NCI-H1105 treated with DMSO at 0.1 percent for 48 hours (cell line): ENCODE measurements around the gene ZNF549.
"Not testable (repeated sequence)": the region's sequence is repeated elsewhere in the genome, so short reads cannot be mapped to it uniquely, and the experiment has no call there.

Experiments used
- DNase-seq: peaks from one replicate; lab custom pipeline; 2025; lab: John Stamatoyannopoulos, UW

ZNF549 gene

DNA sequence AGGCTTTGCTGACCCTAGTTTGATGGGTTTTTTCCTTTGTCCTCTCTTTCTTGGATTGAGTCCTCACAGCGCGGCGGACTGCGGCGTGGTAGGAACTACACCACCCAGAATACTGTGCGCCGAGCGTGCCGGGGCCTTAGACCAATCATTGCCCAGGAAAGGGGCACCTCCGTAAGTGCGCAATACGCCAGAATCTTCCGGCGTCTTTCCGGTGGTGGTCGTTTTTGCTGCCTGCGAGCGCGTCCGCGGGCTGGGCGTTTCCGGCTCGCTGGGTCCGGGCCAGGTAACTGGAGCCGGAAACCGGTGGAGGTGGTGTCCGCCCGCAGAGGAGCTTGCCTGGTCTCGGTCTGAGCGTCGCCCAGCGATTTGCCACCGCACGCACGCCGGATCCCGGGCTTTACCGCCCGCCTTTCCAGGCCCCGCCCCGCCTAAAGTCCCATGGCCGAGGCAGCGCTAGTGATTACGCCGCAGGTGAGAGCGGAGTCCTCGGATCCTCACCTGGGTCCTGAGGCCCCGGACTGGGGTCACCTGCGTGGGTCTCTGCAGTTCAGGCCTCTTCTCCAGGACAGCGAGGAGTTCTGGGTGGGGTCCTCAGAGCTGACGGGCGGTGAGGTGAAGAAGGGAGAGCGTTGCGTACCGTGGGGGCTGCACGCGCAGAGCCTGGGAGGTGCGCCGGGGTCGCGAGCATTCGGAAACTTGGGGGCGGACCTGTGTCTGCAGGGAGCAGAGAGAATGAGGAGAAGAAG lies at the start of gene ZNF549:
TSS of gene ZNF549 (plus strand) at position 221 of the 746 bp plus-strand sequence. CDS start at position 439, 218 bp downstream.
- DNase-seq = peak; percentile 96

DNA sequence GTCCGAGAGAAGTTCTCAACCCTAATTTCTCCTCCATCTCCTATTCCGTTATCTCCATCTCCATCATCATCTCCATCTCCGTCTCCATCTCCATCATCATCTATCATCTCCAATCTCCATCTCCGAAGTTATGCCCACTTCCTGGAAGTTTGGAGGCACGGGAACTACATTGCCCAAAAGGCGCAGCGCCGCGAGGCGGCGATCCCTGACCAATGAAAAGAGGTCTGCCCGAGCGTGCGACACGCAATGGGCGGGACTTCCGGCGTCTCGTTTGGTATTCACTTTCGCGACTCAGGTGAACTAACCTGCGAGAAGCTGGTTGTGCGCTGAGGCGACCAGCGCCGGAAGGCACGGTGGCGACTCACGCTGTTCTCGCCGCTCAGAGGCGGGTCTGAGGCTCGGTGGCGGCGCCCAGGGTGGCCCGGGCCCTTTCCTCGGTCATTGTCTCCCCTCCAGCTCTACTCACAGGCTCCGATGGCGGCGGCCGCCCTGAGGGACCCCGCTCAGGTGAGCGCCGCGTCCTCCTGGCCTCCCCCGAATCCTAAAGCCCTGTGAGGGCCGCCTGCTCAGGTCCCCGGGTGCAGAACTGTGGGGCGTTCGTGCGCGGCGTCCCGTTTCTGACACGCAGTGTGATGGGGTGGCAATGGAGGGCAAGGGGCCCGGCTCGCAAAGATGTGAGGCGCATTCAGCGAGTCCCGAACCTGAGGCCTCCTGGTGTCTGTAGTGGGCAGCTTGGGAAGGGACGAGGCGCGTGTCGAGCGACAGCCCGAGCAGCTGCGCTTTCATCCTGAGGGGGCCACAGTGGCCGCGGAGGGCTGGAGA lies 39.5 kb upstream of the ZNF549 start, which contains the start of gene ZNF419:
TSS of gene ZNF419 (plus strand) at position 274 of the 822 bp plus-strand sequence. CDS start at position 475, 201 bp downstream.
- peak; percentile 91 for DNase-seq

DNA sequence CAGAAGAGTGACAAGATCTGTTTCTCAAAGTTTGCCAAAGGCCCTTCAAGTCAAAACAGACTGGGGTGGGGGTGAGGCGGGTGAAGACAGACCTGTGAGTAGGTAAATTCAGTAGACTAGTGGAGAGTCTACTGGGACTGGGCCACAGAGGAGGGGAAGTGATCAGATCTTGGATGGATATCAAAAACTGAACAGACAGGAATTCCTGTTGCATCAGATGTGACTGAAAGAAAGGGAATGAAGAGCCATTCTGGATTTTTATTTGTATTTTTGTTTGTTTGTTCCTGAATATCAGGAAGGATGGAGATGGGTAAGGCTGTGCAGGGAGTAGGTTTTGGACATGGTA lies 38.9 kb upstream of the ZNF549 start:
- DNase-seq = not testable (repeated sequence)

DNA sequence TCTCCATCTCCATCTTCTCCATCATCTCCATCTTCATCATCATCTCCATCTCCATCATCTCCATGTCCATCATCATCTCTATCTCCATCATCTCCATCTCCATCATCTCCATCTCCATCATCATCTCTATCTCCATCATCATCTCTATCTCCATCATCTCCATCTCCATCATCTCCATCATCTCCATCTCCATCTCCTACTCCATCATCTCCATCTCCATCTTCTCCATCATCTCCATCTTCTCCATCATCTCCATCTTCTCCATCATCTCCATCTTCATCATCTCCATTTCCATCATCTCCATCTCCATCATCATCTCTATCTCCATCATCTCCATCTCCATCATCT lies 27.9 kb upstream of the ZNF549 start:
- DNase-seq = not testable (repeated sequence)

DNA sequence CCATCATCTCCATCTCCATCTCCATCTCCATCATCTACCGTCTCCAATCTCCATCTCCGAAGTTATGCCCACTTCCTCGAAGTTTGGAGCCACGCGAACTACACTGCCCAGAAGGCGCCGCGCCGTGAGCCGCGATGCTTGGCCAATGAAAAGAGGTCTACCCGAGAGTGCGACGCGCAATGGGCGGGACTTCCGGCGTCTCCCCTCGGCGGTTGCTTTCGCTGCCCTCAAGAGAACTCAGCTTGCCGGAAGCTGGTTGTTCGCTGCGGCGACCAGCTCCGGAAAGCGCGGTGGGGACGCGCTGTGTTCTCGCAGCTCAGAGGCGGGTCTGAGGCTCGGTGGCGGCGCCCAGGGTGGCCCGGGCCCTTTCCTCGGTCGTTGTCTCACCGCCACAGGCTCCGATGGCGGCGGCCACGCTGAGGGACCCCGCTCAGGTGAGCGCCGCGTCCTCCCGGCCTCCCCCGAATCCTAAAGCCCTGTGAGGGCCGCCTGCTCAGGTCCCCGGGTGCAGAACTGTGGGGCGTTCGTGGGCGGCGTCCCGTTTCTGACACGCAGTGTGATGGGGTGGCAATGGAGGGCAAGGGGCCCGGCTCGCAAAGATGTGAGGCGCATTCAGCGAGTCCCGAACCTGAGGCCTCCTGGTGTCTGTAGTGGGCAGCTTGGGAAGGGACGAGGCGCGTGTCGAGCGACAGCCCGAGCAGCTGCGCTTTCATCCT lies 27.3 kb upstream of the ZNF549 start, which contains the start of gene ZNF773:
TSS of gene ZNF773 (plus strand) at position 259 of the 716 bp plus-strand sequence. CDS start at position 402, 143 bp downstream.
- peak; percentile 61 for DNase-seq

DNA sequence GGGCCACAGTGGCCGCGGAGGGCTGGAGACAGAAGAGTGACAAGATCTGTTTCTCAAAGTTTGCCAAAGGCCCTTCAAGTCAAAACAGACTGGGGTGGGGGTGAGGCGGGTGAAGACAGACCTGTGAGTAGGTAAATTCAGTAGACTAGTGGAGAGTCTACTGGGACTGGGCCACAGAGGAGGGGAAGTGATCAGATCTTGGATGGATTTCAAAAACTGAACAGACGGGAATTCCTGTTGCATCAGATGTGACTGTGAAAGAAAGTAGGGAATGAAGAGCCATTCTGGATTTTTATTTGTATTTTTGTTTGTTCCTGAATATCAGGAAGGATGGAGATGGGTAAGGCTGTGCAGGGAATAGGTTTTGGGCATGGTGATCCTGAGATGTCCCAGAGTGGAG lies 26.8 kb upstream of the ZNF549 start:
- DNase-seq = not testable (repeated sequence)

DNA sequence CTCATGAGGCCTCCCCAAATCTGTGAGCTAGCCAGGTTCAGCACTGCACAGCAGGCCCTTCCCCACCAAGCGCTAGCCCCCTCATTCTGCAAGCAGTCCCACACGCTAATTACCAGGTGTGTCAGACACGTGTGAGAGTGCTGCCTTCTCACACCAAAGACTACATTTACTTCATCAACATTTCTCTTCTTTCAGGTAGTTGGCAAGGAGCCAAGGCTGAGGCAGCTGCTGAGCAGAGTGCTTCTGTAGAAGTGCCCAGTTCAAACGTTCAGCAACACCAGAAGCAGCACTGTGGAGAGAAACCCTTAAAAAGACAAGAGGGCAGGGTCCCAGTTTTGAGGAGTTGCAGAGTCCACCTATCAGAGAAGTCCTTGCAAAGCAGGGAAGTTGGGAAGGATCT lies 21.0 kb upstream of the ZNF549 start:
- peak; percentile 26 for DNase-seq

DNA sequence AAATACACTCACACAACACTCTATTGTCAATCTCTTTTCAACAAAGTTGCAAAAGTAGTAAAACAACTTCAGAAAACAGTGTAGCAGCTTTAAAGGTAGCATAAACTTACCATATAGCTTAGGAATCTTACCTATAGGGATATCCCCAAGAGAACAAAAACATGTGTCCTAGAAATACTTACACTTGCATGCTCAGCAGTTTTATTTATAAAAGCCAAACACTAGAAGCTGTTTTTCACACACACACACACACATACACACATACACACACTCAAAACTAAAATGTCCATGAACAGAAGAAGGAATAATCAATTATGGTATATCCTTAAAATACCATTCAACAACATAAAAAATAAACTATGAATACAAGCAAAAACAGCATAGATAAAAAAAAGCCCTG lies 15.7 kb upstream of the ZNF549 start:
- no peak for DNase-seq

DNA sequence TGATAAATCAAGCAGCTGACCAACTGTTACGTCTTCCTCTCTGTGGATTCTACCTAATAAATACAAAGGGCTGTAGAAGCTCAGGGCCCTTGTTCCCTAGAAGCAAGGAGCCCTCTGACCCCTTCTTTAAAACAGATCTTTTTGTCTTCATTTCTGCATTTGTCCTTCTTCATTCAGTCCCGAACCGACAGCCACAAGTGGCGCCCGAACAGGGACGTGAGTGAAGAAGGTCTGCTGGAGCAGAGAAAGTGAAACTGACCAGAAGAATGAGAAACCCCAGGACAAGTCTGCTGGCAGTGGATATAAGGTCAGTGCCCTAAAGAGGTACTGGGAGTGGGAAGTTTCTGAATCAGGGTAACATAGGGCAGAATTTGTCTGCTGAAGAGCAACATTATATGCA lies 14.3 kb upstream of the ZNF549 start:
- DNase-seq = no peak

DNA sequence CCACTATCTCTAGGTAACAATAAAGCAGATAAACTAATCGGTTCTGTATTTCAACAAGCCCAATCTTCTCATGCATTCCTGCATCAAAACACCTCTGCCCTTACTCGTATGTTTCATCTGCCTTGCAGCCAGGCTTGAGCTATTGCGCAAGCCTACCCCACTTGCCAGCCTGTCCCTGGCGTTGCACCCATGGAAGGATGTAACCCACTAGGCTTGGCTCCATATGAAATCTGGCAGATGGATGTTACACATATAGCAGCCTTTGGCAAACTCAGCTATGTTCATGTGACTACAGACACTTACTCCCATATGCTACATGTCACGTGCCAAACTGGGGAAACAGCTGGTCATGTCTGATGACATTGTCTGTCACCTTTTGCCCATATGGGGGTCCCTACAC lies 11.9 kb upstream of the ZNF549 start:
- no peak for DNase-seq

DNA sequence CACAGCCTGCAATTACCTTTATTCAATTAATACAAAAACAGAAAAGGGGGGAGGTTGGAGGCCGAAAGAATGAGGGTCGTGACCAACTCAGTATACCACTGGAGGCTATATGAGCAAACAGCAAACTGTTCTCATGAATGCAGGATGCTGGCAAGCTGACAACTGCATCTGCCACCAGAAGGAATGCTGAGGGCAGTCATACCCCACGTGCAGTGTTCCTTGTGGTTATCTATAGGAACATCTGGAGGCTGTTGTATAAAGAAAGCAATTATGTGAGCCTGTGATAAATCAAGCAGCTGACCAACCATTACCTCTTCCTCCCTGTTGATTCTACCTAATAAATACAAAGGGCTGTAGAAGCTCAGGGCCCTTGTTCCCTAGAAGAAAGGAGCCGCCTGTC lies 9.1 kb upstream of the ZNF549 start:
- not testable (repeated sequence) for DNase-seq

DNA sequence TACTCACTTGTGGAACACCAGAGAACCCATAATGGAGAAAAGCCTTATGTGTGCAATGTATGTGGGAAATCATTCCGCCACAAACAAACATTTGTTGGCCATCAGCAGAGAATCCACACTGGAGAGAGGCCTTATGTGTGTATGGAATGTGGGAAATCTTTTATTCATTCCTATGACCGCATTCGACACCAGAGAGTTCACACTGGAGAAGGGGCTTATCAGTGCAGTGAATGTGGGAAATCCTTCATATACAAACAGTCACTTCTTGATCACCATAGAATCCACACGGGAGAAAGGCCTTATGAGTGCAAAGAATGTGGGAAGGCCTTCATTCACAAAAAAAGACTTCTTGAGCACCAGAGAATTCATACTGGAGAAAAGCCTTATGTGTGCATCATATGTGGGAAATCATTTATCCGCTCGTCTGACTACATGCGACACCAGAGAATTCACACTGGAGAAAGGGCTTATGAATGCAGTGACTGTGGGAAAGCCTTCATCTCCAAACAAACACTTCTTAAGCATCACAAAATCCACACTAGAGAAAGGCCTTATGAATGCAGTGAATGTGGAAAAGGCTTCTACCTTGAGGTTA lies 10.9 kb downstream of the ZNF549 start:
- DNase-seq = no peak

DNA sequence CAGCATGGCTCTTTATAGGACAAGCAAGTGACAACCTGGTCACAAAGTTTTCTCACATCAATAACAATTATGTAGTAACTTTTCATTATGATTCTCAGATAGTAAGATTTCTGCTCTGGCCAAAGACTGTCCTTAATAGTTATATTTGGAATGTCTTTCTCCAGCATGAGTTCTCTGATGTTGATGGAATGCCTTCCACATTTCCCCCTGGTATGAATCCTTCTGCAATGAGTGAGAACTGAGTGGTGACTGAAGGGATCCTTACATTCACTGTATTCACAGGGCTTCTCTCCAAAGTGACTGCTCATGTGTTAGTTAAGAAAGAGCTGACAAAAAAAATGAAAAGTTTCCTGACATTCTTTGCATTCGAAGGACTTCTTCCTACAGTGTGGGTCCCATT lies 19.4 kb downstream of the ZNF549 start:
- DNase-seq = no peak

DNA sequence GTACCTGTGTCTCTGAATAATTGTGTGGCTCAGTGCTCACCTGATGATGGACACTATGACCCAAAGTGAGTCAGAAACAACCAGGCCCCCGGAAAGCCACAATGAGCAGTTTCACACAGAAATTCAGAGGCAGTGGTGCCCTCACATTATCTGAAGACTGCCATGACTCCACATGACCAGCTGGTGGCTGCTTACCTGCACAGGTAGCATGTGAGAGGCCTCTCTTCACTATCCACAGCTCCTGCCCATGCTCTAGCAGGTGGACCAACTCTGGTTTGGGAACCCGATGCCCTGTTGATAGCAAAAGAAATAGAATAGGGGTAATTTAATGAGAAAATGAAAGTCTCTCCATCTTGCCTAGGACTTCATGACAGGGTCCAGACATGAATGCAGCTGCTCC lies 25.3 kb downstream of the ZNF549 start:
- no peak for DNase-seq

DNA sequence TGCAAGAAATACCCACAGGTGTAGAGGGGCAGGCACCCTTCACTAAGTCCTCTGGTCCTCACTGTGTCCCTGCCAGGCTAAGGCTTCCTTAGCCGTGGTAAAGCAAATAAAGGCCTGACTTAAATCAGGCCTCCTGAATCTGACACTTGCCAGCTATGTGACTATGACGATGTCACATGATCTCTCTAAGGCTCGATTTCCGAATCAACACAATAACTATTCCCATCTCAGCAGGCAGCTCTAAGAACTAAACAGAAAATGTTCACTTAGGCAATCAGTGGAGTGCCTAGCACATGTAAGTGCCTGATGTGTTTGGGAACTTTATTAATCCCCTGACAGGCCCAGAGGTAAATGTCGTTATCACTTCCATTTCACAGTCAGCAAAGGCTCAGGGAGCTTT lies 30.5 kb downstream of the ZNF549 start:
- no peak for DNase-seq

DNA sequence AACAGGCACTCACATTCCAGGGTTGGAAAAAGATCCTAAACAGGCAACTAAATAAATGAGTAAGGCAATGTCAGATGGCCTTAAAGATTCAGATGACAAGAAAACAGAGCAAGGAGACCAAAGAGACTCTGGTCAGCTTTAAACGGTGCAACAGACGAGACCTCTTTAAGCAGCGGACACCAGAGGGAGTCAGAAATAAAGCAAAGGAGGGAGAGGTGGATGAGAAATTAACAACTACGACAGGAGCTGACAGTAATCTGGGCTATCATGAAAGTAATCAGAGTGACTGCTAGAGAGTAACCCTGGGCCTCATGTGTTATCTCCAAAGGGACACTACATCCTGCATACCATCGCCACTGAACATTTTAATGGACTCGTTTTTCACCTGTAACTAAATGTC lies 31.4 kb downstream of the ZNF549 start:
- DNase-seq = no peak

DNA sequence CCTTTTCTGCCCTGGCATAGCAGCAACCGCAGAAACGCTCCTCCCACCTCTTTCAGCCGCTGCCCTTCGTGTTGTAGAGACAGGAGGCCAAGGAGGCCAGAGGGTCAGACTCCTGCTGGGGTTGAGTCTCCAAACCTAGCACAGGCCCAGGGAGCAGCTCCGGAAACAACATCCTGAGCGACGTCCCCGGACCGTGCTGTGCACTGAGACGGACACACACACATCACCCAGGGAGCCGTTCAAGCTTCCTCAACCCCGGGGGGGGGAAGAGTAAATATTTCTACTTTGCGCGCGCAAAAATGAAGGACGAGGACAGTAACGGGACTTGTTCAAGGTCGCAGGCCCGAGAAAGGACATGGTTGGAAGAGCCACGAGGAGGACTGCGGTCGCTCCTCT lies 31.9 kb downstream of the ZNF549 start:
- no peak for DNase-seq

DNA sequence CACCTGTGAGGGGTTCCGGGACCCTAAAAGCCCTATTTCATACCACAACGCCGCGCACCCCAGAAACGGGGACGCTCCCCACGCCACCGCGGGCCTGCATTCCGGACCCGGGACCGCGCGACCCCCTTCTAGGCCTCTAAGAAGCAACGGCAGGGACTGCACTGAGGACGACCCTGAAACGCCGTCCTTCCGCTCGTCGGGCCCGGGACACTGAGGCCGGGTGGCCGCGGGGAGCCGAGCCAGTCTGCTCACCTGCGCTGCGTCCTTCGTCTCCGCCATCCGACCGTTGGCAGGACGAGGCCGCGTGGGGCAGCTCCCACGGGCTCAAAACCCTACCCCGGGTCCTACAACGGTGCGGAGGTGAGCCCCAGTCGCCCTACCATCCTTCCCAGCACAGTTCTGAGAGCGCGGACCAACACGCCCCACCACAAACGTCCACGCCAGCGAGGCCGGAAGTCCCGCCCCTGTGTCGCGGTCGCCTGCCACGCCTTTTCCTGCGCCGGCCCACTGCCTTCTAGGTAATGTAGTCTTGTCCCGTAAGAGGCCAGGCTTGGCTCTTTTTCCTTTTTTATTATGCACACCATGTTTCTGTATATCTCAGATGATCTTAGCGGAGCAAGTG lies 32.4 kb downstream of the ZNF549 start, which contains the start of gene ZNF550:
TSS of gene ZNF550 (minus strand) at position 460 of the 622 bp plus-strand sequence. CDS start at position 279, 181 bp downstream.
- DNase-seq = peak; percentile 85

DNA sequence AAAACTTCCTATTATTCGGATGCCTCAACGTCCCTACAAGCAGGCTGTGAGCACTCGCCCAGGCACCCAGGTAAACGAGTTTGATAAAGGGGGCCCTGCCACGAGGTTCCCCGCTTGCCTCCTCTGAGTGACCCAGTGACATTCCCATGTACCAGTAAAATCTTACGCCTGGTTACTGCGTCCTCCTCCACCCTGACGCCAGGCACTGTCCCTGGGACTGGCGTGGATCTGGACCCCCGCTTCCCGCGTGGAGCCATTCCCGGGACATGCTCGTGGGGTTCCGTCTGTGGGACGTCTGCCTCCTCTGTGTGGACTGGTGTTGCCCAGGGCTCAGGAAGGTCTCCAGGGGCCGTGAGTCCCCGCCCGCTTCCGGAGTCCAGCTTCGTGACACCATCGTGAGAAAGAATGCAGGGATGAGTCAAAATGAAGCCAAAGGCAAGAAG lies 32.9 kb downstream of the ZNF549 start:
- no peak for DNase-seq

DNA sequence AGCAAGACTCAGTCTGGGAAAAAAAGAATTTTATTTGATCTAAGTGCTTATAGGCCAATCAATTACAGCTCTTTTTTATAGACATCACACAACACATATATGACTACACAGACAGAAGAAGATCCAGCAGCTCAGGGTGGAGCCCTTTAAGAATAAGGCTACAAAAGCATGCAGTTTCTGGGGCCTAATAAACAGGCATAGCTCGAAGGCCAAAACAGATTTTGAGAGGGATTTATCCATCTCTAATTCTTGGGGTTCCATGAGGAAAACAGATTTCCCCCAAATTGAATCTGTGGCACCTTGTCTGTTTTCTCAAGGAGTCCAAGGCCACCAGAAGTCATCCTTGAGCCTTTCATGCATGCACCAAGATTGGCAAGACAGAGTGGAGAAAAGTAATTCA lies 36.4 kb downstream of the ZNF549 start:
- no peak for DNase-seq
